Mammary epithelial cell (primary cell): ENCODE measurements around the gene DPF1.

ENCODE experiments used
- EZH2 ChIP-seq: IDR thresholded peaks from 2 replicates; pipeline ENCODE4 v1.6.1; 2012; ENCODE audit warnings: low read length, inconsistent platforms, borderline replicate concordance
- TF ChIP-seq, protein P1 (sequence below), 2 donors: IDR thresholded peaks in 1 of 2; conservative IDR thresholded peaks in 1 of 2; 2 replicates each; pipeline ENCODE4 v1.5.1; 2011 to 2012; ENCODE audit warnings: inconsistent platforms in 2 of 2, low read length in 2 of 2, mild to moderate bottlenecking in 2 of 2, control low read depth in 1 of 2, low read depth in 1 of 2; ENCODE audit not compliant: insufficient read depth in 1 of 2; ENCODE audit errors: extremely low read depth in 1 of 2

DNA sequence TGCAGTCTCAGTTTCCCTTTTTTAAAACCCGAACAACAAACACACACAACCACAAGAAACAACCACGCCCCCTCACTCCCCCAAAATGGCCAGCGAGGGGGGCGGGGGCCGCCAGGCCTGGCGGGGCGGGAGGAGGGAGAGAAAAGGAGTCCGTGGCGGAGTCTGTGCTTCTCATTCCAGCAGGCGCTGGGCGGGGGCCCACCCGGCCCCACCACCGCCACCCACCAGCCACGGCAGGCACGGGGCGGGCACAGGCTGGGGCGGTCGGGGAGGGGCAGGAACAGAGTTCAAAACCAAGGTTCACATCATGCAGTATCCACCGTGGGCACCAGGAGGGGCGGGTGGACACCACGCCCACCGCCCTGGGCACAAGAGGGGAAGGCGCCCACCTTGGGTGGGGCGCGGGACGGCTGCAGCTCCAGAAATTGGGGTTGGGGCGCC is 12.9 kb downstream of the DPF1 start:
- TF ChIP-seq, protein P1, sequence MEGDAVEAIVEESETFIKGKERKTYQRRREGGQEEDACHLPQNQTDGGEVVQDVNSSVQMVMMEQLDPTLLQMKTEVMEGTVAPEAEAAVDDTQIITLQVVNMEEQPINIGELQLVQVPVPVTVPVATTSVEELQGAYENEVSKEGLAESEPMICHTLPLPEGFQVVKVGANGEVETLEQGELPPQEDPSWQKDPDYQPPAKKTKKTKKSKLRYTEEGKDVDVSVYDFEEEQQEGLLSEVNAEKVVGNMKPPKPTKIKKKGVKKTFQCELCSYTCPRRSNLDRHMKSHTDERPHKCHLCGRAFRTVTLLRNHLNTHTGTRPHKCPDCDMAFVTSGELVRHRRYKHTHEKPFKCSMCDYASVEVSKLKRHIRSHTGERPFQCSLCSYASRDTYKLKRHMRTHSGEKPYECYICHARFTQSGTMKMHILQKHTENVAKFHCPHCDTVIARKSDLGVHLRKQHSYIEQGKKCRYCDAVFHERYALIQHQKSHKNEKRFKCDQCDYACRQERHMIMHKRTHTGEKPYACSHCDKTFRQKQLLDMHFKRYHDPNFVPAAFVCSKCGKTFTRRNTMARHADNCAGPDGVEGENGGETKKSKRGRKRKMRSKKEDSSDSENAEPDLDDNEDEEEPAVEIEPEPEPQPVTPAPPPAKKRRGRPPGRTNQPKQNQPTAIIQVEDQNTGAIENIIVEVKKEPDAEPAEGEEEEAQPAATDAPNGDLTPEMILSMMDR (conservative IDR thresholded peaks at IDR 0.05 in 1 of 2, IDR thresholded peaks at IDR 0.05 in 1 of 2; ENCODE audit: extremely low read depth in 1 of 2, insufficient read depth in 1 of 2, low read depth in 1 of 2, low read length in 2 of 2), result peak in 1 of 2 donors; percentile 3
- TF ChIP-seq EZH2, result no peak
